Neural progenitor cell (in vitro differentiated cells): ENCODE data around the gene HSD17B13.

Experiments used
- CTCF ChIP-seq: fragments of 200-600 bp; sonication (generic); IDR thresholded peaks from 2 replicates; pipeline ENCODE4 v1.5.1; 2017; ENCODE audit warnings: antibody characterized with exemption, mild to moderate bottlenecking
- EZH2 ChIP-seq: fragments of 200-600 bp; sonication (generic); IDR thresholded peaks from 2 replicates; pipeline ENCODE4 v1.6.1; 2017; ENCODE audit warnings: antibody characterized with exemption, mild to moderate bottlenecking, moderate library complexity

GRCh38 chr4:87345139-87345538 is 22.5 kb upstream of the HSD17B13 start:
- TF ChIP-seq CTCF, result no peak
- TF ChIP-seq EZH2, result no peak
